Raji (cell line): ENCODE data around the gene CDH4.

Experiments
- POLR2A ChIP-seq: IDR thresholded peaks from 2 replicates; pipeline ENCODE4 v1.6.1; 2011; ENCODE audit warnings: low read depth, low read length, control low read depth; ENCODE audit not compliant: insufficient read depth

Gene CDH4

GRCh38 chr20:61655591-61655990 lies 403.5 kb downstream of the CDH4 start:
- TF ChIP-seq POLR2A: no peak

- no peak for TF ChIP-seq POLR2A
These were observed 404.1 kb downstream of the CDH4 start for GRCh38 chr20:61656198-61656597.

GRCh38 chr20:61657721-61658377 lies 405.8 kb downstream of the CDH4 start:
- no peak for TF ChIP-seq POLR2A

GRCh38 chr20:61658563-61658962 lies 406.5 kb downstream of the CDH4 start:
- no peak for TF ChIP-seq POLR2A

- TF ChIP-seq POLR2A: no peak
These were observed 407.4 kb downstream of the CDH4 start for GRCh38 chr20:61659246-61659993.

- TF ChIP-seq POLR2A: no peak
These were observed 407.9 kb downstream of the CDH4 start for GRCh38 chr20:61659994-61660346.

GRCh38 chr20:61660559-61660958 lies 408.5 kb downstream of the CDH4 start:
- TF ChIP-seq POLR2A: no peak

GRCh38 chr20:61661025-61661424 lies 409.0 kb downstream of the CDH4 start:
- no peak for TF ChIP-seq POLR2A

- TF ChIP-seq POLR2A: no peak
These were observed 409.5 kb downstream of the CDH4 start for GRCh38 chr20:61661583-61661982.

- no peak for TF ChIP-seq POLR2A
These were observed 410.3 kb downstream of the CDH4 start for GRCh38 chr20:61662226-61662967.

GRCh38 chr20:61662968-61663331 lies 410.9 kb downstream of the CDH4 start:
- no peak for TF ChIP-seq POLR2A

GRCh38 chr20:61663521-61664425 lies 411.7 kb downstream of the CDH4 start:
- no peak for TF ChIP-seq POLR2A

GRCh38 chr20:61664556-61665320 lies 412.7 kb downstream of the CDH4 start:
- TF ChIP-seq POLR2A: no peak

- no peak for TF ChIP-seq POLR2A
These were observed 413.7 kb downstream of the CDH4 start for GRCh38 chr20:61665528-61666470.

- TF ChIP-seq POLR2A: no peak
These were observed 414.4 kb downstream of the CDH4 start for GRCh38 chr20:61666471-61666832.
